Esophagus squamous epithelium (tissue), 5 donors: Measurements from ENCODE around the gene ARHGAP4. TPM values are rescaled to one million over a fixed set of nuclear protein-coding genes. Genes with fewer than 3 reads are reported as not detected.

Experiments used
- DNase-seq: peaks from one replicate; lab custom pipeline; 2025; lab: John Stamatoyannopoulos, UW
- H3K27ac ChIP-seq, 4 donors: fragments of 200-600 bp; sonication (generic); one replicate each; pipeline ENCODE4 v1.5.1; 2016 to 2019; ENCODE audit warnings: mild to moderate bottlenecking in 1 of 4
- H3K27me3 ChIP-seq, 4 donors: fragments of 200-600 bp; sonication (generic); 1 replicate in 3 of 4; 2 replicates in 1 of 4; pipeline versions ENCODE4 v1.5.1 to v1.6.0; 2017 to 2021; ENCODE audit warnings: antibody characterized with exemption in 1 of 4
- H3K36me3 ChIP-seq, 3 donors: fragments of 200-600 bp; sonication (generic); one replicate each; pipeline ENCODE4 v1.5.1; 2016 to 2019
- H3K4me1 ChIP-seq, 3 donors: fragments of 200-600 bp; sonication (generic); one replicate each; pipeline ENCODE4 v1.5.1; 2017 to 2019
- H3K4me3 ChIP-seq, 4 donors: fragments of 200-600 bp; sonication (generic); 1 replicate in 3 of 4; 2 replicates in 1 of 4; pipeline ENCODE4 v1.5.1; 2016 to 2019; ENCODE audit warnings: mild to moderate bottlenecking in 2 of 4, moderate library complexity in 1 of 4
- H3K9me3 ChIP-seq, 3 donors: fragments of 200-600 bp; sonication (generic); one replicate each; pipeline ENCODE4 v1.5.1; 2016 to 2019
- CTCF ChIP-seq, 6 experiments: fragments of 450-650 bp in 4 of 6; fragments of 200-600 bp in 2 of 6; sonication (generic) in 2 of 6; IDR thresholded peaks; one replicate each; pipeline ENCODE4 v1.5.1; 2016 to 2019; ENCODE audit warnings: antibody characterized with exemption in 6 of 6, mild to moderate bottlenecking in 4 of 6, moderate library complexity in 4 of 6
- POLR2A ChIP-seq, 4 donors: fragments of 450-650 bp; IDR thresholded peaks; one replicate each; pipeline ENCODE4 v1.6.1; 2017; ENCODE audit warnings: antibody characterized with exemption in 4 of 4, mild to moderate bottlenecking in 4 of 4, moderate library complexity in 3 of 4
- WGBS, 2 donors: methylation state at CpG; one replicate each; pipeline ENCODE4 v1.1.5; 2018; 5-methylcytosine and 5-hydroxymethylcytosine counted together
- intact Hi-C: fragments of 100-400 bp; cut with DNase I; formaldehyde crosslinking; loops from one replicate; pipeline ENCODE4 v1.15.0; 2022
- total RNA-seq, 4 donors: library from RNA; depleted of rRNA; stranded (reverse); fragments of >200 nt; gene quantifications; one replicate each; pipeline ENCODE4 v1.1.0, GENCODE V29; 2016
- donor health status: DM: yes; HTN: yes; CAD: no.

Gene ARHGAP4
- total RNA-seq, 4 donors from 2014 or later: 3.9 to 18.3 (median 7.6) TPM

GRCh38 chrX:153864101-153864500 lies 62.0 kb downstream of the ARHGAP4 start:
- Histone ChIP-seq H3K9me3 (no peaks in the 10 kb centered on the region), H3K4me1 (no peaks in the 10 kb centered on the region), H3K27me3 (peaks cover 0 to 13% (median 0%) of the 10 kb centered on the region in 4 donors), H3K36me3 (no peaks in the 10 kb centered on the region), H3K27ac (no peak overlapping the region), H3K4me3 (no peak overlapping the region)
- WGBS, 2 donors: 80% methylated on average over 10 of the region's 10 CpGs; no CpG with 5 or more reads in 1 of the 2 donors
- no peak for DNase-seq
- no peak for TF ChIP-seq CTCF (IDR thresholded peaks at IDR 0.05)
- no peak for TF ChIP-seq POLR2A (IDR thresholded peaks at IDR 0.05)
- intact Hi-C loops: no loop called here

GRCh38 chrX:153863251-153863991 lies 62.6 kb downstream of the ARHGAP4 start:
- no peaks in the 10 kb centered on the region for H3K36me3 ChIP-seq
- 75% methylated on average over 7 of the region's 28 CpGs; no CpG with 5 or more reads in 1 of the 2 donors for WGBS, 2 donors
- no peaks in the 10 kb centered on the region for H3K9me3 ChIP-seq
- no peaks in the 10 kb centered on the region for H3K4me1 ChIP-seq
- DNase-seq: no peak
- no peak overlapping the region for H3K27ac ChIP-seq
- H3K4me3 ChIP-seq: no peak overlapping the region
- no peak for TF ChIP-seq POLR2A (IDR thresholded peaks at IDR 0.05)
- TF ChIP-seq CTCF (IDR thresholded peaks at IDR 0.05): no peak
- H3K27me3 ChIP-seq: peaks cover 0 to 13% (median 0%) of the 10 kb centered on the region in 4 donors
- intact Hi-C loops: no loop called here

DNA sequence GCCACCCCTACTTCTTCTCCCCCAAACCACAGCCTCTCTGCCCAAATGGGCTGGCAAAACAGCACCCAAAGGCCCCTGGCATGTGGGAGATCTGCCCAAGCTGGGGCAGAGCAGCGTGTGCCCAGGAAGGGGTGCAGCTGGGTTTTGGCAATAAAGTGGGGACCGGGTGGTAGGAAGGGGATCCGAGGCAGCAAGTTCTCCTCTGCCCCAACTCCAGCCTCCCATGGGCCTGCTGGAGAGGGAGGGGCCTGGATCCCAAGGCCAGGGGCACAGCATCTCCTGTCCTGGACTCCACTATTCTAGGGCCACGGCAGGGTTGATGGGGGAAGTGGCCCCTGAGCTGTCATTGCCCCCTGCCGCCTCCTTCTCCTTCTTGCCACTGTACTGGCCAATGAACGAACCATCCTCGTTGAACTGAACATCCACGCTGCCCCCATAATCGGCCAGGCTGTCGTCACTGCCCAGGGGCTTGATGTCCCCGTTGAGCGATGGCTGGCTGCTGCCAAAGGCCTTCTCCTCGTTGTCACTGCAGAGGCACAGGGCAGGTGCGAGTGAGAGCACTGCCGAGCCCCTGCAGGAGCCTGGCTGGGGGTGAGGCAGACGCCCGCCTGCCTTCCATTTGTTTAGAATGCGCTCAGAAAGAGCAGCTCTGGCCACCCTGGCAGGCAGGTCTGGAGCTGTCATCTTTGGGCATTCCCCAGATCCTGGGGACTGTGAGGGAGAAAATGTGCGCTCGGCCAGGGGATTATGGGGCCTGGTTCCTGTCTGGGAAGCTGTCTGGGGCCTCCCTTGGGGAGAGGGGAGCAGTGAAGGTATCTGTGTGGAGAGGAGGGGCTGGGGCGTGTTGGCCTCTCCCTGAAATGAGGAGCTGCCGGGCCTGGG lies 63.5 kb downstream of the ARHGAP4 start:
- Histone ChIP-seq H3K27ac (no peak overlapping the region), H3K36me3 (no peaks in the 10 kb centered on the region), H3K9me3 (no peaks in the 10 kb centered on the region), H3K27me3 (peaks cover 0 to 13% (median 0%) of the 10 kb centered on the region in 4 donors), H3K4me3 (no peak overlapping the region), H3K4me1 (no peaks in the 10 kb centered on the region)
- TF ChIP-seq POLR2A (IDR thresholded peaks at IDR 0.05) (no peak), CTCF (IDR thresholded peaks at IDR 0.05) (no peak)
- 55 to 71% methylated on average over 5 of the region's 22 CpGs for WGBS, 2 donors
- DNase-seq: no peak
- intact Hi-C loops: no loop called here

DNA sequence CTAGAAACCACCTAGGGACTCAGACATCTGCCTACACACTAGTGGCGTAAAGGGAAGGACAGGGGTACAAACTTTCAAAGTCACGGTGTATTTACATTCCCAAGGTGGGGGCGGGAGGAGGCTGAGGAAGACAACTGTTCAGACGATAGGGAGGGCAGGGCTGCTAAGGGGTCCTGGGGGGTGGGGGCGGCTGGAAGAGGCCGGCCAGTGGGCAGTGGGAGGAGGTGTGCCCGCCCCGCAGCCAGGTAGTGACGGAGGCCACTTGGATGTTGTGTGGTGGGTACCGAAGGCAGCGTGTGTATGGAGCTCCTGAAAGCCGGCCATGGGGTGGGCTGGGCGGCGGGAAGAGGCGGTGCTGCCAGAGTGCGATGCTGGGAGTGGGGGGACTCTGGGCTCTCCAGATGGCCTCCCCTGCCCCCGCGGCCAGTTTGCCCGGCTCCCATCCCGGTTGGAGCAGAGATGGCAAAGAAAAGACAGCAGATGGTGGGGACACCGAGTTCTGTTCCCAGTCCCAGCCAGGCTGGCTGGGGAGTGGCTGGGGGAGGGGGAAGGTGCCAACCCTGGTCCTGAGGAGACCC lies 64.2 kb downstream of the ARHGAP4 start:
- H3K27ac ChIP-seq: no peak overlapping the region
- no peaks in the 10 kb centered on the region for H3K36me3 ChIP-seq
- no peak for TF ChIP-seq CTCF (IDR thresholded peaks at IDR 0.05)
- TF ChIP-seq POLR2A (IDR thresholded peaks at IDR 0.05): no peak
- no peak overlapping the region for H3K4me3 ChIP-seq
- intact Hi-C loops: no loop called here
- no peak for DNase-seq
- 40 to 72% methylated on average over 3 to 14 of the region's 21 CpGs for WGBS, 2 donors
- H3K4me1 ChIP-seq: no peaks in the 10 kb centered on the region
- H3K9me3 ChIP-seq: no peaks in the 10 kb centered on the region
- peaks cover 0 to 13% (median 0%) of the 10 kb centered on the region in 4 donors for H3K27me3 ChIP-seq
